Measurements from ENCODE around the gene VSIG10.
"Not testable (repeated sequence)": the region's sequence is repeated elsewhere in the genome, so short reads cannot be mapped to it uniquely, and the experiment has no call there.

Gene VSIG10

GRCh38 chr12:118022728-118023109 lies 81.1 kb downstream of the VSIG10 start:
- H3K36me3 ChIP-seq (ENCODE audit: control insufficient read depth, insufficient read depth, low read length): peaks cover 18% of the 10 kb centered on the region
- H2BK120ac ChIP-seq (ENCODE audit: low read depth, low read length): no peak overlapping the region
- H2AK5ac ChIP-seq (ENCODE audit: low read length): no peak overlapping the region
- no peak overlapping the region for H3K4me3 ChIP-seq (ENCODE audit: low read length)
- H3K27ac ChIP-seq (ENCODE audit: low read depth, low read length): no peak overlapping the region
- H3K4ac ChIP-seq (ENCODE audit: low read depth, low read length): no peak overlapping the region
- H3K79me1 ChIP-seq (ENCODE audit: low read length): peaks cover 4% of the 10 kb centered on the region
- H4K5ac ChIP-seq (ENCODE audit: low read length): no peak overlapping the region
- no peak overlapping the region for H3K4me2 ChIP-seq (ENCODE audit: low read length)
- WGBS (ENCODE audit: extremely low coverage, insufficient coverage, low lambda C conversion rate): no CpG with 5 or more reads among the region's 3 CpGs
- H3K9ac ChIP-seq (ENCODE audit: low read length): no peak overlapping the region
- DNase-seq: no peak
- no peak overlapping the region for H3K18ac ChIP-seq (ENCODE audit: low read length)
- H3K27me3 ChIP-seq (ENCODE audit: insufficient read depth, low read length, poor library complexity): no peaks in the 10 kb centered on the region
- H2BK5ac ChIP-seq (ENCODE audit: low read length): no peak overlapping the region
- peaks cover 2% of the 10 kb centered on the region for H3K79me2 ChIP-seq (ENCODE audit: control insufficient read depth, insufficient read depth, low read length)
- no peak overlapping the region for H3K56ac ChIP-seq (ENCODE audit: low read length)
- no peak overlapping the region for H3K23ac ChIP-seq (ENCODE audit: low read length)
- no peaks in the 10 kb centered on the region for H3K4me1 ChIP-seq (ENCODE audit: control insufficient read depth, low read depth, low read length)
- no peak overlapping the region for H2BK15ac ChIP-seq (replicated peaks; ENCODE audit: low read depth)
- no peak overlapping the region for H4K8ac ChIP-seq (ENCODE audit: low read depth, low read length)

DNA sequence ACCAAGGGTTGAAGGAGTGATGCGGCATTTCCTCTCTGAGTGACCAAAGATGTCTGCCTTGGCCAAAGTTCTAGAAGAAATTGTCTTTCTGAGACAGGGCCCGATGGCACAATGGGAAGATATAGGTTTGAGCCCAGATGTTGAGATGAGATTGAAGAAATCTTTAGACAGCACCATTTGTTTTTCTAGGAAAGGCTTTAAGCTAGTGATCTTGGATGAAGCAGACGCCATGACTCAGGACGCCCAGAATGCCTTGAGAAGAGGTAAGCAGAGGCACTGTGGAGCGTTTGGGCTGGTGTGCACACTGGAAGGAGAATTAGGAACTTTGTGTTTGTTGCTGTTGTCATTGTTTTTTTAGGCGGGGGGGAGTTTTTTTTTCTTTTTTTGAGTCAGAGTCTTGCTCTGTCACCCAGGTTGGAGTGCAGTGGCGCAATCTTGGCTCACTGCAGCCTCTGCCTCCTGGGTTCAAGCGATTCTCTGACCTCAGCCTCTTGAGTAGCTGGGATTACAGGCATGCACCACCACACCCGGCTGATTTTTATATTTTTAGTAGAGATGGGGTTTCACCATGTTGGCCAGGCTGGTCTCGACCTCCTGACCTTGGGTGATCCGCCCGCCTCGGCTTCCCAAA lies 81.6 kb downstream of the VSIG10 start:
- not testable (repeated sequence) for H2BK5ac ChIP-seq (ENCODE audit: low read length); H4K8ac ChIP-seq (ENCODE audit: low read depth, low read length); DNase-seq; H2AK5ac ChIP-seq (ENCODE audit: low read length); H3K4me3 ChIP-seq (ENCODE audit: low read length); H3K23ac ChIP-seq (ENCODE audit: low read length); H3K27me3 ChIP-seq (ENCODE audit: insufficient read depth, low read length, poor library complexity); H3K9ac ChIP-seq (ENCODE audit: low read length); H3K4ac ChIP-seq (ENCODE audit: low read depth, low read length); H2BK15ac ChIP-seq (replicated peaks; ENCODE audit: low read depth); H3K27ac ChIP-seq (ENCODE audit: low read depth, low read length); H3K4me2 ChIP-seq (ENCODE audit: low read length); H3K18ac ChIP-seq (ENCODE audit: low read length); H4K5ac ChIP-seq (ENCODE audit: low read length); H3K79me2 ChIP-seq (ENCODE audit: control insufficient read depth, insufficient read depth, low read length); H3K56ac ChIP-seq (ENCODE audit: low read length); H3K4me1 ChIP-seq (ENCODE audit: control insufficient read depth, low read depth, low read length); H3K79me1 ChIP-seq (ENCODE audit: low read length); H2BK120ac ChIP-seq (ENCODE audit: low read depth, low read length)
- WGBS (ENCODE audit: extremely low coverage, insufficient coverage, low lambda C conversion rate): no CpG with 5 or more reads among the region's 13 CpGs
- peaks cover 18% of the 10 kb centered on the region for H3K36me3 ChIP-seq (ENCODE audit: control insufficient read depth, insufficient read depth, low read length)

DNA sequence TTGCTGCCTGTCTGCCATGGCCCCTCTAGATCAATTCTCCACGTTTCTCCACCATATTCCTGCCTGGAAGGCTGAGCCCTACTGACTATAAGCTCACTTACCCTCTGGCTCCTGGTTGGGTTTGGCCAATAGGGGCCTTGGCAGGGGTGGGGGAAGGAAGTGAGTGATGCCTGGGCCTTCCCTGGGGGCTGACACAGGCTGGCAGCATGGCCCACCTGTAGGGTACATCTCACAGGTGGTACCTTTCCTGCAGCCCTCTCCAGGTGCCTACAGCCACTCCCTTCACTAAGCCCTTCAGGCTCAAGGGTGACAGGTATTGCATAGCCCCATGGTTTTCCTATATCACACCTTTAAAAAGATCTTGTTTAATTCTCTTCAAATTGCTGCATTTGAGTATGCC lies 83.8 kb downstream of the VSIG10 start:
- no peak overlapping the region for H3K56ac ChIP-seq (ENCODE audit: low read length)
- H2BK5ac ChIP-seq (ENCODE audit: low read length): no peak overlapping the region
- H3K9ac ChIP-seq (ENCODE audit: low read length): no peak overlapping the region
- H4K5ac ChIP-seq (ENCODE audit: low read length): no peak overlapping the region
- H2BK15ac ChIP-seq (replicated peaks; ENCODE audit: low read depth): no peak overlapping the region
- H3K18ac ChIP-seq (ENCODE audit: low read length): no peak overlapping the region
- H3K4me3 ChIP-seq (ENCODE audit: low read length): no peak overlapping the region
- no peak for DNase-seq
- no peak overlapping the region for H4K8ac ChIP-seq (ENCODE audit: low read depth, low read length)
- H3K27me3 ChIP-seq (ENCODE audit: insufficient read depth, low read length, poor library complexity): no peaks in the 10 kb centered on the region
- H3K4me2 ChIP-seq (ENCODE audit: low read length): no peak overlapping the region
- peaks cover 11% of the 10 kb centered on the region for H3K36me3 ChIP-seq (ENCODE audit: control insufficient read depth, insufficient read depth, low read length)
- H3K79me1 ChIP-seq (ENCODE audit: low read length): peaks cover 12% of the 10 kb centered on the region
- no peak overlapping the region for H3K4ac ChIP-seq (ENCODE audit: low read depth, low read length)
- no peak overlapping the region for H2BK120ac ChIP-seq (ENCODE audit: low read depth, low read length)
- peaks cover 5% of the 10 kb centered on the region for H3K4me1 ChIP-seq (ENCODE audit: control insufficient read depth, low read depth, low read length)
- H3K79me2 ChIP-seq (ENCODE audit: control insufficient read depth, insufficient read depth, low read length): peaks cover 10% of the 10 kb centered on the region
- no peak overlapping the region for H2AK5ac ChIP-seq (ENCODE audit: low read length)
- H3K27ac ChIP-seq (ENCODE audit: low read depth, low read length): no peak overlapping the region
- H3K23ac ChIP-seq (ENCODE audit: low read length): no peak overlapping the region
- WGBS (ENCODE audit: extremely low coverage, insufficient coverage, low lambda C conversion rate): no CpG with 5 or more reads among the region's 1 CpG

GRCh38 chr12:118017926-118018325 lies 85.9 kb downstream of the VSIG10 start:
- Histone ChIP-seq H3K4me2 (ENCODE audit: low read length) (no peak overlapping the region), H4K5ac (ENCODE audit: low read length) (no peak overlapping the region), H3K79me2 (ENCODE audit: control insufficient read depth, insufficient read depth, low read length) (peaks cover 10% of the 10 kb centered on the region), H3K27me3 (ENCODE audit: insufficient read depth, low read length, poor library complexity) (no peaks in the 10 kb centered on the region), H2BK5ac (ENCODE audit: low read length) (no peak overlapping the region), H3K56ac (ENCODE audit: low read length) (peak overlapping the region; percentile 99), H3K4ac (ENCODE audit: low read depth, low read length) (no peak overlapping the region), H3K9ac (ENCODE audit: low read length) (peak overlapping the region; percentile 96), H2AK5ac (ENCODE audit: low read length) (no peak overlapping the region), H3K27ac (ENCODE audit: low read depth, low read length) (no peak overlapping the region), H2BK120ac (ENCODE audit: low read depth, low read length) (no peak overlapping the region), H2BK15ac (replicated peaks; ENCODE audit: low read depth) (no peak overlapping the region), H3K79me1 (ENCODE audit: low read length) (peaks cover 12% of the 10 kb centered on the region), H3K23ac (ENCODE audit: low read length) (no peak overlapping the region), H4K8ac (ENCODE audit: low read depth, low read length) (no peak overlapping the region), H3K4me1 (ENCODE audit: control insufficient read depth, low read depth, low read length) (peaks cover 5% of the 10 kb centered on the region), H3K36me3 (ENCODE audit: control insufficient read depth, insufficient read depth, low read length) (peaks cover 9% of the 10 kb centered on the region), H3K4me3 (ENCODE audit: low read length) (no peak overlapping the region), H3K18ac (ENCODE audit: low read length) (no peak overlapping the region)
- DNase-seq: no peak

DNA sequence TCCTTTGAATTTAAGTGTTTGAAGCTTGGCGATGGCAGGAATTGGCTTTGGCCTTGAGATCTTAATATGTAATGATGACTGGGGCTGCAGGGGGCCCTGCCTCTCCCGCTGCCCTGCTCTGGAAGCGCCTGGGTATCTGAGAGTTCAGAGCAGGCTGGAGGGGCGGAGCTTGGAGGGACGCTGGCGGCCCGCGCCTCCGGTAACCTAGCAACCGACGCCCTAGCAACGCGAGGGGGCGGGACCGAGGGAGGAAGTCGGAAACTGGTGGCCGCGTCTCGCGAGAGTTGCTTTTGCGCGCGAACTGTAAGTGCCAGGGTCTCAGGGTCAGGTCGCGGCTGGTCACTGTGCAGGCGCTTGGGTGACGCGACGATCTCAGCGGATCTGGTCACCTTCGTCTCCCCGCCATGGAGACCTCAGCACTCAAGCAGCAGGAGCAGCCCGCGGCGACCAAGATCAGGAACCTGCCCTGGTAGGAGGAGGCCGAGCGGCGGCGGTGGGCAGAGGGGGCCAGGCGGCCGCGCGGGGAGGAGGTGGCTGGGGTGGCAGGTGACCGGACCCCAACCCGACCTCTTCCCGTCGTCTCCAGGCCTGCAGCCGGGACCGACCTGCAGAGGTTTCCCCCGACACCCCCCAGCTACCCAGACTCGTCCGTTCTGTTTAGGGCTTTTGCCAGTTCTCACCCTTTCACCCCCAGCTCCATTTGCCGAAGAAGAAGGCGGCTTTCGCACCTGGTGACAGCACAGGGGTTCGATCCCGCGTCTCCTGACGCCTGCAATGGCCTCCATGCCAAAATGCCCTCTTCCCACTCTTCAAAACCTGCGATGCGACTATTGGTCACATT lies 87.2 kb downstream of the VSIG10 start, which contains the start of gene RFC5:
TSS of gene RFC5 (plus strand) at position 280 of the 841 bp plus-strand sequence. CDS start at position 405, 125 bp downstream.
- Histone ChIP-seq H3K4me1 (ENCODE audit: control insufficient read depth, low read depth, low read length) (peaks cover 5% of the 10 kb centered on the region), H3K27ac (ENCODE audit: low read depth, low read length) (no peak within 1 kb of the TSS), H2BK15ac (replicated peaks; ENCODE audit: low read depth) (no peak within 1 kb of the TSS), H3K56ac (ENCODE audit: low read length) (peak within 1 kb of the TSS; percentile 99), H3K4ac (ENCODE audit: low read depth, low read length) (no peak within 1 kb of the TSS), H3K36me3 (ENCODE audit: control insufficient read depth, insufficient read depth, low read length) (peaks cover 7% of the 10 kb centered on the region), H3K23ac (ENCODE audit: low read length) (no peak within 1 kb of the TSS), H4K8ac (ENCODE audit: low read depth, low read length) (no peak within 1 kb of the TSS), H2AK5ac (ENCODE audit: low read length) (no peak within 1 kb of the TSS), H3K18ac (ENCODE audit: low read length) (no peak within 1 kb of the TSS), H3K4me3 (ENCODE audit: low read length) (peak within 1 kb of the TSS; percentile 92), H2BK5ac (ENCODE audit: low read length) (no peak within 1 kb of the TSS), H3K9ac (ENCODE audit: low read length) (peak within 1 kb of the TSS; percentile 96), H2BK120ac (ENCODE audit: low read depth, low read length) (no peak within 1 kb of the TSS), H4K5ac (ENCODE audit: low read length) (no peak within 1 kb of the TSS), H3K79me2 (ENCODE audit: control insufficient read depth, insufficient read depth, low read length) (peaks cover 10% of the 10 kb centered on the region), H3K79me1 (ENCODE audit: low read length) (peaks cover 12% of the 10 kb centered on the region), H3K27me3 (ENCODE audit: insufficient read depth, low read length, poor library complexity) (no peaks in the 10 kb centered on the region), H3K4me2 (ENCODE audit: low read length) (peak within 1 kb of the TSS; percentile 99)
- peak; percentile 99 for DNase-seq
- WGBS (ENCODE audit: extremely low coverage, insufficient coverage, low lambda C conversion rate): no CpG with 5 or more reads among the region's 61 CpGs

Data from mesendoderm (in vitro differentiated cells).